T-helper 1 cell treated with Interleukin-12 subunit alpha and Interleukin-12 subunit beta and Interleukin-4 antibody, amounts not matched to agents 30 ng/mL and 1 ng/mL, for 36 hours (primary cell): ENCODE measurements around the gene ZDHHC11B. TPM values are rescaled to one million over a fixed set of nuclear protein-coding genes. Genes with fewer than 3 reads are reported as not detected.
"Not testable (repeated sequence)": the region's sequence is repeated elsewhere in the genome, so short reads cannot be mapped to it uniquely, and the experiment has no call there.

Experiments used
- intact Hi-C: fragments of 100-400 bp; cut with micrococcal nuclease; formaldehyde crosslinking; loops from one replicate; pipeline ENCODE4 v1.15.1; 2024
- total RNA-seq: library from RNA; stranded (reverse); gene quantifications from 2 replicates; pipeline ENCODE4 v1.2.3, GENCODE V29; 2022

Gene ZDHHC11B
- total RNA-seq, 1 donor from 2014 or later, result not detected

DNA sequence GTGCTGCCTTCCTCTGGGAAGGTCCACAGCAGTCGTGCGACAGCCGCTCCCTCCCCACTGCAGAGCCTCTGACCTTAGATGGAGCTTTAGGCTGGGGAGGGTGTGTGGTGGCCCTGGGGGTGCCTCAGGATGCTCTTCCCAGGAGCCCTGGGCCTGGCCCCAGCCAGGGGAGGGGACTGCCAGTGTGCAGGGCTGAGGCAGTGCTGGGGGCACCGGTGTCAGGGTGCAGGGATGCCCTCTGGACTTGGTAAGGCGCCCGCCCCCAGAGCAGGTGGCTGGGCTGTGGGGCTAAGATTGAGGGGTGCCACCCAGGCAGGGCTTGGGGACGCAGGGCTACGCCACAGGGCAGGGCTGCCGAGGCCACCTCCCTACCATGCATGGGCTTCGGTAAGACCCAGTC lies 13.9 kb downstream of the ZDHHC11B start:
- intact Hi-C loops, result not testable (repeated sequence)

DNA sequence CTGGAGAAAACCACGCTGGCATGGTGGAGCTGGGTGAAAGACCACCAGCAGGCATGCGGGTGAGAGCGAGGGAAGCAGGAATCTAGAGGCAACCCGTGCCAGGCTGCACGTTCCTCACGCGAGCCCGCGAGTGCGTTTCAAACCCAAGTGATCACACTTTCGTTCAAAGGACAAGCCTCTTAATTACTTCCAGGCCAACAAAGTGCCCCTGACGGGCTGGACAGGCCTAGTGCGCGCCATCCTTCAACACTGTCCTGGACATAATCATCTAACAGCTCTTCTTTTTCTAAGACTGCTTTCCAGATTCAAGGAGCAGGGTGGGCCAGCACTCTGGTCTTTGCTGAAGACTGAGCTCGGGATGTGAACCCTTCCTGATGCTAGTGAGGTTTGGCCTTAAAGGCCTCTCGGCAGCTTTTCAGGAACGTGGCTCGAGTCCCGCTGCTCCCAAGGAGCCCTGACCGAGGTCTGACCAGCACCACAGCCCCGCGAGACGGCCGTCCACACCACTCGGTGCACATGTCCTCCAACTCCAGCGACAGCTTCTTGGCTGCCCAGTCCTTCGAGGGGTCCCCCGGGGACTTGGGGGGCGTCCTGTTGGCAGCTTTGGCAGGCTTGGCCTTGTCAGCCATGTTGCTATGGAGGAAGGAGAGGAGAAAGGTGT lies 14.9 kb downstream of the ZDHHC11B start:
- intact Hi-C loops, result not testable (repeated sequence)

DNA sequence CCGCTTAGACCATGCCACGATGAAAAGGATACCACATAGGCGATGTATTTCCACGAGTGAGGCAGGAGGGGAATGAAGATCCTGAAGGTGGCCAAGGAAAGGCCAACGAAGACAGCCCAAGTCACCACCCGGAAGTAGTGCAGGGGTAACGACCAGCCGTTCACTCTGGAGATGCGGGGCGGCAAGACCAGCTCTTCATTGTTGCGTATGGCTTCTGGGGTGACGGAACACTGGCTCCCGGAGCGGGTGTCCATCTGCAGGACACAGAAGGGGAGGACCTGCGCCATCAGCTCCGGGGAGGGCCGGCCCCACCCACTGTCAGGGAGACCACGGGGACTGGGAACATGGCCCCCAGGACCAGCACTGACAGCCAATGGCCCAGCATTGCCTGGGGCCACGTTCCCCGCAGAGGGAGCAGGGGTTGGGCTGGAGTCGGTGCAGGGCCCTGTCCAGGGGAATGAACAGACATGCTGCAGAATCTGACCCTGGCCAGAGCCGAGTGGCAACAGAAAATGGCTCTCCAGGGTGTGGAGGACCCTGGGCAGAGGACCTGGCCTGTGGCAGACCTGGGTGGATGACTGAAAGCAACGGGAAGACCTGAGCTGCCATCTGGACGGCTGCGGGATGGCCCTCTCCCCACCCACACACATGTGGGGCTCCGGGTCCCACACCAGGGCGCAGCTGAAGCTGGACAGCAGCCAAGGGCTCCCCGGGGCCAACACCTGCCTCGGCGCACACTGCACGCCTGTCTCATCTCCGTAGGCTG lies 17.7 kb downstream of the ZDHHC11B start:
- intact Hi-C loops, result no loop called here

DNA sequence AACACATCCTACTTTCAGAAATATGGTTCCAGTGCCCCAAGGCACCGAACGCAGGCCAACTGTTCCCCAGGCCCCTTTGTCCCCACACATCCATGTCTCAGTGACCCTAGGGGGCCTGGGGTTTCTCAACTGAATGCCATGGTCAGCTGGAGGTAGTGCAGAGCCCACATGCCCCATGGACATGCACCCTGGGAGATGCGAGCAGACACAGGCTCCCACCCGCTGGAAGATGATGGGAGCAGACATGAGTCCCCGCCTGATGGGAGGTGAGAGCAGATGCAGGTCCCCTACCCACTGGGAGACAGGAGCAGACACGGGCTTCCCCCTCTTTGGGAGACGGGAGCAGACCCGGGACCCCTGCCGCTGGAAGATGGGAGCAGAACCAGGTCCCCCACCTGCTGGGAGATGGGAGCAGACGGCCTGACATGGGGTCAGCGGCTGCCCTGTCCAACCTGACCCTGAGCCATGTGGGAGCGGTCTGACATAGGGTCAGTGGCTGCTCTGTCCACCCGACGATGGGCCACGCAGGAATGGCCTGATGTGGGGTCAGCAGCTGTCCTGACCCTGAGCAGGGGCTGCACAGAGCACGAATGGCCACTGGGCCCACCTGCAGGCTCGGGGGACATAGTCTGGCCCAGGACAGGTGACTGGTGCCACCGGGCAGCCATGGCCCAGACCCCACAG lies 18.4 kb downstream of the ZDHHC11B start:
- intact Hi-C loops, result no loop called here

DNA sequence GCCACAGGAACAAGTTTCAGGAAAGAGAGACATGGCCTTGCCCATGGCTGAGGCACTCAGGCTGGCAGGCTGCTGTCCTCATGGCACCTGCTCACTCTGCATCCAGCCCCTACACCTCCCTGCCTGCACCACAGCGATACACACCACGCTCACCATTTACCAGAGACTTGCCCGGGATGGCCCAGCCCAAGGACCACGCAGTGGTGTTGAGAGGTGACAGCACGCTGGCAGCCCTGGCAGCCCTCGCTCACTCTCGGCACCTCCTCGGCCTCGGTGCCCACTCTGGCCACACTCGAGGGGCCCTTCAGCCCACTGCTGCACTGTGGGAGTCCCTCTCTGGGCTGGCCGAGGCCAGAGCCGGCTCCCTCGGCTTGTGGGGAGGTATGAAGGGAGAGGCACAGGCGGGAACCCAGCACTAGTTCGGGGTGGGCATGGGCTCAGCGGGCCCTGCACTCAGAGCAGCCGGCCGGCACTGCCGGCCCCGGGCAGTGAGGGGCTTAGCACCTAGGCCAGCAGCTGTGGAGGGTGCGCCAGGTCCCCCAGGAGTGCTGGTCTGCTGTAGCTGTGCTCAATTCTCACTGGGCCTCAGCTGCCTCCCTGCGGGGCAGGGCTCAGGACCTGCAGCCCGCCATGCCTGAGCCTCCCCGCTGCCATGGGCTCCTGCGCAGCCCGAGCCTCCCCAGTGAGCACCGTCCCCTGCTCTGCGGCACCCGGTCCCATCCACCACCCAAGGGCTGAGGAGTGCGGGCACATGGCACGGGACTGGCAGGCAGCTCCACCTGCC lies 20.3 kb downstream of the ZDHHC11B start:
- intact Hi-C loops, result no loop called here

DNA sequence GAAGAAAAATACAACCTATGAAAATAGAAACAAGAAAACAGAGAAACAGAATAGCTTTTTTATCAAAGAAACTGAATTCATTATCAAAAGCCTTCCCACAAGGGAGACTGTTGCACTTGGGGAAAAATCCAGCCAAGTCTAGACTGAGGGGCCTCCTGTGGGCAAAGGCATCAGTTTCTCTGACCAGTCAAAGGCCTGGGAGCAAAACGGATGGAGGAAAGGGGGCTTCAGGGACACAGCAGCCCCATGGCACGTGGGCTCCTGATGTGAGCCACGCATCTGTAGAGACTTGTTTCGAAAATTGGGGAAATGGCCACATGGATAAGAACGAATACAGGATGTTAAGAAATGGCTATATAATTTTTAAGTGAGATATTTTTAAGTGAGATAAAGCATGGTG lies 21.1 kb downstream of the ZDHHC11B start:
- intact Hi-C loops, result no loop called here

DNA sequence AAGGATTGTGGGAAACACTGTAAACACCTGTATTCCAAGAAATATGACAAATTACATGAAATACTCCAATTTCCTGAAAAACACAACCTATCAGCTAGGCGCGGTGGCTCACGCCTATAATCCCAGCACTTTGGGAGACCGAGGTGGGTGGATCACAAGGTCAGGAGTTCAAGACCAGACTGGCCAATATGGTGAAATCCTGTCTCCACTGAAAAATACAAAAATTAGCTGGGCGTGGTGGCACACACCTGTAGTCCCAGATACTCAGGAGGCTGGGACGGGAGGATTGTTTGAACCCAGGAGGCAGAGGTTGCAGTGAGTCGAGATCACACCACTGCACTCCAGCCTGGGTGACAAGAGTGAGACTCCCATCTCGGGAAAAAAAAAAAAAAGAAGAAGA lies 21.5 kb downstream of the ZDHHC11B start:
- intact Hi-C loops, result not testable (repeated sequence)

DNA sequence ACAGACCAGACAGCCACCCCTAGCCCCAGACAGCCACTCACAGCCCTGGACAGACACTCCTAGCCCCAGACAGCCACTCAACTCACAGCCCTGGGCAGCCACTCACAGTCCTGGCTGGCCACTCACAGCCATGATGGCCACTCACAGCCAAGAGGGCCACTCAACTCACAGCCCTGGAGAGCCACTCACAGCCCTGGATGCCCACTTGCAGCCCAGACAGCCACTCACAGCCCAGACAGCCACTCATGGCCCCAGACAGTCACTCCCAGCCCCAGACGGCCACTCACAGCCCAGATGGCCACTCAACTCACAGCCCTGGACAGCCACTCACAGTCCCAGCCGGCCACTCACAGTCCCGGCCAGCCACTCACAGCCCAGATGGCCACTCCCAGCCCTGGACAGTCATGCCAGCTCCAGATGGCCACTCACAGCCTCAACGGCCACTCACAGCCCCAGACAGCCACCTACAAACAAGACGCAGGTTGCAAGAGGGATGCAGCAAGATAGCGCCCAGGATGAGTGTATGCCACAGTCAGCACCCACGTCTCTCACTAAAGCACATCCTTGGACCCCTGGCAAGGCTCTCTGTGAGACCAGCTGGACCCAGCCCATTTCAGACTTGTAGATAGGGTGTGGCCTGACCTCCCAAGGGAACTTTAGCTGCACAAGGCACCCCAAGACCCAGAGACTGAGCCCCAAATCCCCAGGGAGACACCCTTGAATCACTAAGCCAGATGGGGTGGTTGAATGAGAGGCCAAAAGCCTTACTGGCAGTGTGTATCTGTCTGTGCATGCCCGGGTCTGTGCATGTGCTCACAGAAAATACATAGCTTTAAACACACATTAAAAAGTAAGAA lies 22.4 kb downstream of the ZDHHC11B start:
- intact Hi-C loops, result no loop called here

DNA sequence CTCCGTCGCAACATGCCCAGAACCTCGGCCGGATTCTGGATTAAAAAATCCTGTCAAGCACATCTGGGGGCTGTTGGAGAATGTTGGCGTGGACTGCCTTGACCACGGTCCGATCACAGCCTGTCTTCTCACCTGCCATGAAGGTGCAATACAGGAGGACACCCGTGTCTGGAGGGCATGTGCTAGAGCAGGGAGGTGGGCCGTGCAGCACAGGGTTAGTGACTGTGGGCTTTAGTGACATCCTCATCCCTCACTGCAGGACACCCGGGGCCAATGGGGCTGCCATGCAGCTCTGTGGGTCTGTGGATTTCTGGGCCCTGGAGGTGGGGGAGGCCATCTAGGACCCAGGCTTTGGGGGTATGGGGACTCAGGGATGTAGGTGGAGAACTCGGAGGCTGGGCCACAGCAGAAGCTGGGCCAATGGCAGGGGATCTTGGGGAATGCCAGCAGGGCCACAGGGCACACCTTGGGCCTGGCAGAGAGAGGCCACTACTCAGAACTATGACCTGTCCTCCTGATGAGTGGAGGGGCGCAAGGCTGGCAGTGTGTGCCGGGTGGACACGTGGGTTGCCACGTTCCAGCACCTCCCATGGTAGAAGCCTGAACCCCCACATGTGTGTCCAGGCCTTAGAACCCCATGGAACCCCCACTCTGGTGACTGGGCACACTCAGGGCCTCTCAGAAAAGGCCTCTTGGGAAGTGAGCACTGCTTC lies 23.3 kb downstream of the ZDHHC11B start:
- intact Hi-C loops, result no loop called here

DNA sequence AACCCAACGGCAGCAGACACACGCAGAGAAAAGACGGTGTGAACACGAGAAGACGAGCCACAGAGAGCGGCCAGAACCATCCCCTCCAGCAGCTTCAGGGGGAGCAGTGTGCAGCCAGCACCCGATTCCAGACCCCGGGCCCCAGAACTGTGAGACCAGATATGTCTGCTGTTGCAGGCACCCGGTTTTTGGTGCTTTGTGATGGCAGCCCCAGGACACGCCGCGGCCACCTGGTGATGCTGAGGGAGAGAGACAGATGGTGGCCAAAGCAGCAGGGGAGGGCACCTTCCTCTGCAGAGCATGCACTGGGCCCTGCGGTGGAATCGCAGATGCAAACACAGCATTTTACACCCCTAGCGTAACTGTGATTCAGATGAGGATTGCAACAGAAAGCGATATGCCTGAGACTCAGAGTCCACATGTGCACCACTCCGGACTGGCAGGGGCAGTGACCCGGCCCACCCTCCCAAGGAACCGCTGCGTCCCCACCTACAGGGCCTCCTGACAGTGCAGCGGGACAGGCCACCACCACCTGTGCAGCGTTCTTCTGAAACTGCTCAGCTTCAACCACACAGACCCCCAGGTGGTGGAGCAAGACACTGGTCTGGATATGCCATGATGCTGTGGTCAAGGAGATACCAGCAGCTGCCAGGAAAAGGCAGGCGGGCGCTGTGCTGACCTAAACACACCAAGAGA lies 24.0 kb downstream of the ZDHHC11B start:
- intact Hi-C loops, result no loop called here

DNA sequence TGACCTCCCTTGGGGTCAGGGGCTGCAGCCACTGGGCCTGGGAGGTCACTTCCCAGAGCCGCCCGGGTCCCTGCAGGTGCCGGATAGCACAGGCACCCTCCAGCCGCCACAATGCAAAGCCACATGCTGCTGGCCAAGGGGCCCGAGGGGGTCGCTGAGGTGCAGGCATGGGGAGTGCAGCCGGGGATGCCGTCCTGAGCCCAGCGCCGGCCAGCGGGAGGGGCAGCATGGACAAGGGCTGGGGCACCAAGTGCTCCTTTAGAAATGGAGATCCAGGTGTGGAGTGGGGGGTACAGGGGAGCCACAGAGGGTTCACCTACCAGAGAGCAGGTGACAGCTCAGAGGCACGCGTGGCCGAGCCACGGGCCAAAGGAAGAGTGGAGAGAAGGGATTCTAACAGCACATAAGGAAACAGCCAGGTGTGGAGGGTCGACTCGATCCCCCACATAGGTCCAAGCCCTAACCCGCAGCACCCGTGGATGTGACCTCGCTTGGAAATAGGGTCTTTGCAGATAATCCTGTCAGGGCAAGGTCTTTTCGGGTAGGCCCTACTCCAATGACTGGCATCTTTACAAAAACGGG lies 24.7 kb downstream of the ZDHHC11B start:
- intact Hi-C loops, result loop anchor here (5.0 kb wide), 1 partner anchor 87 kb away; no protein-coding TSS in a partner anchor

DNA sequence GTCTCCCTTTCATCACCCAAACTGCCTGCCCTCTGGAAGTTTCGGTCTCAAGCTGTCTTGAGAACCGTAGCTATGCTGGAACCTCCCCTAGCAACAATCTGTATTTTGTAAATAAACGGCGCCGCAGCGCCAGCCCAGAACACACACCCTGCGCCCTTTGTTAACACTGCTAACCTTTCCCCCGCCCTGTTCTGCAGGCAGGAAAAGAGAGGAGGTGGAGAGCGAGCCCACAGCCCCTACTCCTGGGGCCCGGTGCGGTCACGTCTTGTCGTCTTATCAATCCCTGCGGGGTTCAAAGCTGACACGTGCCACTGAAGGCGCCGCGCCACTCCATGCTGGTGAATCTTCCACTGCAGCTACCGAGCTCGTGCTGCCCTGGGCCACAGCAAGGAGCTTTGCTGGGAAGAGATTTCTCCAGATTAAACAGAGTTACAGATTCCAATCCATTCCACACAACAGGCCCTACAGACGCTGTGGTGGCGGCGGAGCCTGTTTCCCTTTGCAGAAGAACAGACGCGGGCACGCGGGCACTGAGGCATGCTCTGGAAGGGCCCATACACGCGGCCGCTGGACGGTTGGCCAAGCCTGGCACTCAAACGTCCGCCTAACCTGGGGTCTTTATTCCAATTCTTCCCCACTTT lies 25.3 kb downstream of the ZDHHC11B start:
- intact Hi-C loops, result loop anchor here (5.0 kb wide), 1 partner anchor 88 kb away; no protein-coding TSS in a partner anchor

DNA sequence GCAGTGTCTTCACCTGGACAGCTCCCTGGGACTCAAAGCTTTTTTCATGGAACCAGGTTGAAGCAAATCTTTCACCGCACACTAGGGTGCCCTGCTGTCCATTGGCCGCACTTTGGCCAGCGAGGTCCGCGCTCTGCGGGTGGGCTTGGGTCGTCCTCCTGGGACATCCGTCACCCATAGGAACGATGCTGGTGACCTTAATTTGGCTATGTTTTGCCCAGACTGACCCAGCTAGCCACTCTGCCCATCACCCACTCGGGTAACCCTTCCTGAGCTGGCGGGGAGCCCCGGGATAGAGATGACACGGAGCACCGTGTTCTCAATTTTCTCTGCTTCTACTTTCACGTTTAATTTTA lies 25.9 kb downstream of the ZDHHC11B start:
- intact Hi-C loops, result loop anchor here (5.0 kb wide), 1 partner anchor 89 kb away; no protein-coding TSS in a partner anchor

DNA sequence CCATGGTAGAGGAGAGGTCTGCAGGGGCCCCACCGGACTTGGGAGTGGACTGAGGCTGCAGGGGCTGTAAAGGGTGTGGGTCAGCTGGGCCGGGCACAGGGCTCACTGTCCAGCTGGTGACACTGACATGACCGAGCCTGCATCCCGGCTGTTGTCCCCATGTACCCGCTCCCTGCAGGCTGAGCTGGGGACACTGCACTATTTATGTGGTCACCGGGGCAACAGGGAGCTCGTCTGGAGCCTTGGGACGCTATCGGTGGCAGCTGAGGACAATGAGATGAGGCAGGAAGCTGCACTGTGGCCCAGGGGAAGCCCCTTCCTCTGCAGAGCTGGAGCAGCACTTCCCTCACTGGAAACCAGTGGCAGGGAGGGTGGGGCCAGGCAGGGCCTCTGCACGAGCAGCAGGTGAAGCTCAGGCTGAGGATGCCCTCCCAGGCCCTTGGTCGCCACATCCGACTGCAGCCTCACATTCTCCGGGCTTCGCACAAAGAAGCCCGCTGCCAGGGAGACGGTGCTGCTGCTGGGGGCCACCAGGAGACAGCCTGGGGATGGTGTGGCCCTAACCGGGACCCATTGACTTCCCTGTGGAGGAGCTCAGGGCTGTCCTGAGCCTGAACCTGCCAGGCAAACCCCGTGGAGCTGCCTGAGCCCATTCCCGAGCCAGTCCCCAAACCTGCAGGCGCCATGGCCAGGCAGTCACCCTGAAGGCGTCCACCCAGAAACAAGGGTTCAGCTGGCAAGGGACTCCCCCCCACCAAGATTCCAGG lies 26.4 kb downstream of the ZDHHC11B start:
- intact Hi-C loops, result loop anchor here (5.0 kb wide), 1 partner anchor 89 kb away; no protein-coding TSS in a partner anchor

DNA sequence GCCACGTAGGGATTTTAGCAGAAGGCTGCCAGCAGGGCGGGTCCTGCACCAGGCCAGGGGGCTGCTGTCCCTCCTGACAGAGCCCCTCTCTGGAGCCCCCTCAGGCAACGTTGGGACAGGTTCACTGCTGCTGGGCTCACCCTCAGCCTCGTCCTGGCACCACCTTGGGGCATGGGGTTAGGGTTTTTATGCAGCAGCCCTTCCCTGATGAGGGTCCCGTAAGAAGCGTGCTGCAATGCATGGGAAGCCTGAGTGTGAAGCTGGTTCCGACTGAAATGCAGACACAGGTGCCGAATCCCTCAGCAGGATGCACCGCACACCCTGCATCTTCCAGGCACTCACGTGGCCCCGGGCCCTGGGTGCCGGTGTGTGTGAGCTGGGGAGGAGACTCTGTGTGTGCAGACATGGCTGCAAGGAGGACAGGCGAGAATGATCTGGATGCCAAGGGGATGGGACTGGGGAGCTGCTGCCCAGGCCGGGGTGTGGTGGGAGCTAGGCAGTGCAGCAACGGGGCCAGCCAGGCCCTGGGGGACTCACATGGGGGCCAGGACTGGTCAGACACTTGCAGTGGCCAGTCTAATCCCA lies 27.1 kb downstream of the ZDHHC11B start:
- intact Hi-C loops, result loop anchor here (5.0 kb wide), 1 partner anchor 90 kb away; no protein-coding TSS in a partner anchor

DNA sequence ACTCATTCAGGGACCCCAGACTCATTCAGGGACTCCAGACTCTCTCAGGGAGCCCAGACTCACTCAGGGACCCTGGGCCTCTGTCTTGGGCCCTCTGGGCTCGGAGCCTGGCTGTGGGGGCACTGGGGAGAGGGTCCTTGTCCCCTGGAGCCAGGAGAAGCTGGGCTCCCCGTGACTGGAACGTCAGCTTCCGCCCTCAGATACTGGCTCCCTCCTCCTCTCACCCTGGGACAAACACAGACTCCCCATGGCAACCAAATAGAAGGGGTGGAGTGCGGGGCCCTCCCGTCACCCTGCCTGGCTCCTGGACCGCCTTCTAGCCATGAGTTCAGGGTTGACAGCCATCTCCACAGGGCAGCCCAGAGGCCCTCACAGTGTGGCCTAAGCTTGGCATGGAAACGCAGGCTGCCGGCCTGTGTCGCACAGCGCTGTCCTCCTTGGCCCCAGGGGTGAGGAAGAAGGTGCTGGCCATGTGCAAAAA lies 27.6 kb downstream of the ZDHHC11B start:
- intact Hi-C loops, result loop anchor here (5.0 kb wide), 1 partner anchor 90 kb away; no protein-coding TSS in a partner anchor

DNA sequence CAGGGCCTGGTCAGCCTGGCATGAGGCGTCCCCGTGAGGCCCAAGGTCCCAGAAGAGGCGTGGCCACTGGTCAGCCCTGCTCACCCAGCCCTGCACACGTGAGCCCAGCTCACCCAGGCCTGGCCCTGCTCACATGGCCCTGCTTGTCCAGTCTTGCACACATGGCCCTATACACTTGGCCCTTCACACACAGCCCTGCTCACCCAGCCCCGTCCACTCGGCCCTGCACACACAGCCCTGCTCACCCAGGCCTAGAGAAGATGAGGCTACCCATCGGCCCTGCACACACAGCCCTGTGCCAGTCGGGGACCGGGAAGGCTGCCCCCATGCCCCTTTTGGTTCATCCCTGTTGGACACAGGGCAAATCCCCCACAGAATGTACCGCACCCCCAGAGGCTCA lies 28.4 kb downstream of the ZDHHC11B start:
- intact Hi-C loops, result loop anchor here (5.0 kb wide), 1 partner anchor 91 kb away; no protein-coding TSS in a partner anchor
